Measurements from ENCODE around the gene TBC1D22A.
"Not testable (repeated sequence)": the region's sequence is repeated elsewhere in the genome, so short reads cannot be mapped to it uniquely, and the experiment has no call there.

Gene TBC1D22A

GRCh38 chr22:46812034-46812605 is 49.7 kb downstream of the TBC1D22A start:
- no peak for DNase-seq (ENCODE audit: low read depth in 1 of 2, low spot score in 1 of 2)

- no peak for DNase-seq (ENCODE audit: low read depth in 1 of 2, low spot score in 1 of 2)
These were observed 50.3 kb downstream of the TBC1D22A start for GRCh38 chr22:46812788-46813187.

GRCh38 chr22:46813816-46814597 is 51.6 kb downstream of the TBC1D22A start:
- DNase-seq (ENCODE audit: low read depth in 1 of 2, low spot score in 1 of 2) = no peak

- no peak for DNase-seq (ENCODE audit: low read depth in 1 of 2, low spot score in 1 of 2)
These were observed 52.7 kb downstream of the TBC1D22A start for GRCh38 chr22:46815132-46815531.

GRCh38 chr22:46815559-46815895 is 53.1 kb downstream of the TBC1D22A start:
- no peak for DNase-seq (ENCODE audit: low read depth in 1 of 2, low spot score in 1 of 2)

- DNase-seq (ENCODE audit: low read depth in 1 of 2, low spot score in 1 of 2) = no peak
These were observed 53.7 kb downstream of the TBC1D22A start for GRCh38 chr22:46815896-46816731.

GRCh38 chr22:46817390-46817789 is 54.9 kb downstream of the TBC1D22A start:
- DNase-seq (ENCODE audit: low read depth in 1 of 2, low spot score in 1 of 2) = not testable (repeated sequence)

GRCh38 chr22:46823248-46823647 is 60.8 kb downstream of the TBC1D22A start:
- no peak for DNase-seq (ENCODE audit: low read depth in 1 of 2, low spot score in 1 of 2)

- no peak for DNase-seq (ENCODE audit: low read depth in 1 of 2, low spot score in 1 of 2)
These were observed 61.2 kb downstream of the TBC1D22A start for GRCh38 chr22:46823654-46824053.

- DNase-seq (ENCODE audit: low read depth in 1 of 2, low spot score in 1 of 2) = no peak
These were observed 62.0 kb downstream of the TBC1D22A start for GRCh38 chr22:46824344-46824909.

- DNase-seq (ENCODE audit: low read depth in 1 of 2, low spot score in 1 of 2) = no peak
These were observed 62.6 kb downstream of the TBC1D22A start for GRCh38 chr22:46824980-46825544.

- DNase-seq (ENCODE audit: low read depth in 1 of 2, low spot score in 1 of 2) = no peak
These were observed 64.1 kb downstream of the TBC1D22A start for GRCh38 chr22:46826438-46827135.

- DNase-seq (ENCODE audit: low read depth in 1 of 2, low spot score in 1 of 2) = no peak
These were observed 64.8 kb downstream of the TBC1D22A start for GRCh38 chr22:46827136-46827780.

- no peak for DNase-seq (ENCODE audit: low read depth in 1 of 2, low spot score in 1 of 2)
These were observed 65.3 kb downstream of the TBC1D22A start for GRCh38 chr22:46827781-46828180.

- DNase-seq (ENCODE audit: low read depth in 1 of 2, low spot score in 1 of 2) = no peak
These were observed 66.0 kb downstream of the TBC1D22A start for GRCh38 chr22:46828323-46828900.

- no peak for DNase-seq (ENCODE audit: low read depth in 1 of 2, low spot score in 1 of 2)
These were observed 66.9 kb downstream of the TBC1D22A start for GRCh38 chr22:46829117-46829891.

- DNase-seq (ENCODE audit: low read depth in 1 of 2, low spot score in 1 of 2) = no peak
These were observed 67.7 kb downstream of the TBC1D22A start for GRCh38 chr22:46829941-46830715.

- no peak for DNase-seq (ENCODE audit: low read depth in 1 of 2, low spot score in 1 of 2)
These were observed 68.4 kb downstream of the TBC1D22A start for GRCh38 chr22:46830841-46831240.
